RPMI7951 (cell line): ENCODE data around the gene GANAB. TPM values are rescaled to one million over a fixed set of nuclear protein-coding genes. Genes with fewer than 3 reads are reported as not detected.
"Not testable (repeated sequence)": the region's sequence is repeated elsewhere in the genome, so short reads cannot be mapped to it uniquely, and the experiment has no call there.

Experiments used
- DNase-seq: peaks from one replicate; pipeline ENCODE4 v3.0.0-alpha.2; 2012; ENCODE audit warnings: low read depth
- total RNA-seq: library from RNA; depleted of rRNA; stranded (reverse); fragments of >200 nt; shearing (Covaris generic); gene quantifications from 2 replicates; pipeline ENCODE4 v1.2.3, GENCODE V29; 2014; rRNA removed

GANAB gene
- 136 and 159 TPM in 2 replicates for total RNA-seq

DNA sequence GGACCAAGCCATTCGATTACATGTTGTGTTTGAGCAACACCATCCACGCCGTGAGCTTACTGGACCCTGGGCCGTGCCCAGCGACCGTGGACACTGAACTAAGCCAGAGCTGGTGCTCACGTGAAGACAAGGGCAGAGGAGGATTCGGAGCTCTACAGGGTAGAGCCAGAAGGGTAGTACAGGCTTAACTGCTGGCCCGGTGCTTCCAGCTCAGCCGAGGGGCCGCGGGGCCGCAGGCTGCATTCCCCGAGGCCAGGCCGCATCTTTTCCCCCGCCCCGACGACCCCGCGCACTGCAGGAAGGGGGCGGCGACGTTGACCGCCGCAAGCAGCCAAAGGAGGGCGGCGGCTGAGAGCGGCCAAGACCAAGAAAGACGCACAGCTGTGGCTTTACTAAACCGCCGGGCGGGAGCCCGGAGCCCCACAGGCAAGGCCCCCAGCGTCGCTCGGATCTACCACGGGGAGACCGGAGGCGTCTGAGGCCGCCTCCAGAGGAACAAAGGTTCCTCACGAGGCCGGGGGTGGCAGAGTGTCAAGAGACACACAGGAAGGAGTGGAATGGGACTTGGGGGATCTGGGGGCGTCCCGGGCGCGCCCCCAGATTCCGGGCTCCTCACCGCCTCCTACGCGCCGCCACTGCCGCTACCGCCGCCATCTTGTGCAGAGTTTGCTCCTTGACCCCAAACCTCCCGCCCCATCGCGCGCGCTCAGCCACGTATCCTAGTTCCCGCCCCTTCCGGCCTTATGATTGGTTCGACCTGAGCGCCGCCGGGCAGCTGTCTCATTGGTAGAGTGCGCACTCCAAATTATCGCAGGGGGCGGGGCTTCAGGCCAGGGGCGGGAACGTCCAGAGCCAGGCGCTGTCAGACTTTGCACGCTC lies at the start of gene GANAB:
Gene GANAB (minus strand): TSS at position 668 of the 879 bp plus-strand sequence. CDS start 14 bp downstream, at position 654.
- peak; percentile 97 for DNase-seq

DNA sequence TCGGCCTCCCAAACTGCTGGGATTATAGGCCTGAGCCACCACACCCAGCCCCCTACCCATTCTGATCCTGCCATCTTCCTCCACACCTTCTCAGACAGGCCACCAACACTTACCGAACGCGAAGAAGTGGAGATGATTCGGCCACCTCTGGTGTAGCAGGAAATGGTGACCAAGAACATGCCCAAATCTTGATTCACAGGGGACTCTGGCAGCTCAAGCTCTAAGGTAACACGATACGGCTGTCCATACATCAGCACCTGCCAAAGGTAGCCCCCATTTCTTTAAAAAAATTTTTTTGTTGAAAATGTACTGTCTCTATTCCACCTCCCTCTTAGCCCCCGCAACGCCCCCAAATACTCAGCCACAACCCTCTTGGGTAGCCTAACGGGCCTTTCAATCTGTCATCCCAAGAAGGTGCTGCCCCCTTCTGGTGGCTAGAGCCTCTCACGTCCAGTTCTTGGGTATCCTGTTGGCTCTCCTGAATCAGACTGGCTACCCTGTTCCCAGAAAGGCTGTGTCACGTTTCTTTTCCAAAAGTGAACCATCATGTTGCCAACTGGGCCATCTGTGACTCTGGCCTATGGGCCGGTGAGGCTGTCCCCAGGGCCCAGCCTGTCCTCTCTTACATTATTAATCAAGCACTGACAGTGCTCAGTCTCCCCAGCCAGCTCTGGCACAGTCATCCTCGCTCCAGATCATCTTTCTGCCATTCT lies 48.2 kb upstream of the GANAB start:
- peak; percentile 71 for DNase-seq

DNA sequence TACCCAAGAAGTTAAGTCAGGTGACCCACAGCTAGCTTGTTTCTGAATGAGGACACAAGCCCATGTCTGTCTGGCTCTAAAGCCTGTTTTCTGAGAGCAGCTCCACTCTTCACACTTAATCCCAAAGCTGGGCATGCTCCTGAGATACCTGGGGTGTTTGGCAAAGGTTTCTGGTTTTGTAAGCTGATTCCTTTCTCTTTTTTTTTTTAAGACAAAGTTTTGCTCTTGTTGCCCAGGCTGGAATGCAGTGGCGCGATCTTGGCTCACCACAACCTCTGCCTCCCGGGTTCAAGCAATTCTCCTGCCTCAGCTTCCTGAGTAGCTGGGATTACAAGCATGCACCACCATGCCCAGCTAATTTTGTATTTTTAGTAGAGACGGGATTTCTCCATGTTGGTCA lies 47.2 kb upstream of the GANAB start:
- not testable (repeated sequence) for DNase-seq

DNA sequence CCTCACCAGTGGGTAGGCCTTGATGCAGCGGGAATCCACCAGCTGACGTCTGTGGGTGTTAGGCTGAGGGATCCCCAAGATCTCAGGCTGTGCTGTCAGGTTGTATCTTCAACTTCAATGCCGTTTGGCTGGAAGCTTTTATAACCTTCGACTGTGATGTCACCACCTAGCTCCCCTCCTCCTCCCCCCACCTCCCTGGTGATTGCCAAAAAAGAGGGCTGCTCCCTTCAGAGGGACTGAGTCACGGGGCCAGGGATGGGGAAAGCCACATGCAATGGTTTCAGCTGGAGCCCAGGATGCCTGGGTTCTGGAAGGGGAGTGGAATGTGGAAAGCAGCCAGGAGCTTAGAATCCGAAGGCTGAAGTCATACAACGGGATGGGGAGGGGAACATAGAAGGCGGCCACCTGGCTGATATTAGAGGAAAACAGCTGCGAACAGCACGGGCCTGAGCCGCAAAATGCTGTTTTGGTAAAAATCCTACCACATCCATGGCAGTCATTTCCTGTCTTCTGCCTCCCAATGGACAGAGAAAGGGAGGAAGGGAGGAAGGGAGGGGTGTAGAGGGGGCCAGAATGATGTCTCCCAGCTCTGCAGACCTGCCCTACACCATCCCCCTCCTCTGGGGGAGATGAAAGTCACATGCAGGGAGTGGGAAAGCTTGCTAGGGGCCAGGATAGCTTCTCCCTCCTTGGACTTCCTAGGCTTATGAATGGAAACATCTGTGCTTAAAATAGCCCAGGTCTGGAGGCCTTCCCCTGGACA lies 43.2 kb upstream of the GANAB start, which contains the start of gene LRRN4CL:
Gene LRRN4CL (minus strand): TSS at position 110 of the 763 bp plus-strand sequence. CDS start 1,022 bp downstream, outside the sequence.
- peak; percentile 90 for DNase-seq

DNA sequence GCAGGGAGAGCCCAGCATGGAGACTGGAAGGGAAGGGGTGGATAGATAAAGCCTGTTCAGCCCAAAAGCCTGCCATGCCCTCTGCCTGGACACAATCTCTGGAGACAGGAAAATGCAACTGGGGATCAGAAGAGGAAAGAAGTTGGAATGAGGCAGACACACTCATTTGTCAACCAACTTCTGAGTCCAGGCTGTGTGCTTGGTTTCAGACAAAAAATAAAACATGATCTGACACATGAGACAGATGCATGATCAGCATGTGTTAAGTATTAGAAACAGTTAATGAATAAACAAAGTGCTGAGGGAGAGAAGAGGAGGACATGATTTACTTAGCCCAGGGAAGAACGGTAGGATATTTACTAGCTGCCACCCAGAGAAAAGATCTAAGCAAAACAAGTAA lies 42.1 kb upstream of the GANAB start:
- no peak for DNase-seq

DNA sequence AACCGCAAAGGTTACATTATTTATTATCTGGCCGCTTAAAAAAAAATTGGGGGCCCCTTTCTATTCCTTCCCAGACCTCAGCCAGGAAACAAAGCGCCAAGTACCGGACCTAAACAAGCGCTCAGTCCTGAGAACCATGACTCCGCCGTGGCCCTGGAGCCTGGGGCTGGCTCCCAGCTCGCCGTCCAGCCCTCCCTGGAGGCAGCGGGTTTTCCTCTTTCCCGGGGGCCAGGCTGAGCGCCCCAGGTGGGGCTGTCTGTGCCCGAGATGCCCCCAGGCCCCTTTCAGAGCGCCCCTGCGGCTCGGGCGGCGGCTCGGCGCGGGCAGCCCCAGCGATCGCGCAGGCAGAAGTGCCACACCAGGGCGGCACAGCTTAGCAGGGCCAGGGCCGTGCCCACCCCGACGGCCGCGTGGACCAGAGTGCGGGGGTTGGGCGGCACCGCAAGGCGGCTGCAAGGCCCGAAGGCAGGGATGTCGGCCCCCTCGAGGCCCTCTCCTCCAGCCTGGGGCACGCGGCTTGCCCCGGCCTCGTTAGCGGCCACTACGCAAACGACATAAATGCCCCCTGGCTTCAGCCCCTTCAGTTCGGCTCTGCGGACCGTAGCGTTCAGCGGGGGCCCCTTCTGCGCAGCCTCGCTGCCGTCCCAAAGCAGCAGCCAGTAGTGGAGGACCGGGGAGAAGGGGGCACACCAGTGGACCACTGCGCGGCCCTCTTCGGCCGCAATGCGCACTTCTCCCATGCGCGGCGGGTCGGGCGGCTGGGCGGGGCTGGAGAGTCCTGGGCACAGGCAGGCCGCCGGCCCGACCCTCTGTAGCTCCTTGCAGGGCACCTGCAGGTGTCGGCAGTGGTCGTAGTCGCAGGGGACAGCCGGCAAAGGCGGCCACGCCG lies 41.3 kb upstream of the GANAB start:
- no peak for DNase-seq

DNA sequence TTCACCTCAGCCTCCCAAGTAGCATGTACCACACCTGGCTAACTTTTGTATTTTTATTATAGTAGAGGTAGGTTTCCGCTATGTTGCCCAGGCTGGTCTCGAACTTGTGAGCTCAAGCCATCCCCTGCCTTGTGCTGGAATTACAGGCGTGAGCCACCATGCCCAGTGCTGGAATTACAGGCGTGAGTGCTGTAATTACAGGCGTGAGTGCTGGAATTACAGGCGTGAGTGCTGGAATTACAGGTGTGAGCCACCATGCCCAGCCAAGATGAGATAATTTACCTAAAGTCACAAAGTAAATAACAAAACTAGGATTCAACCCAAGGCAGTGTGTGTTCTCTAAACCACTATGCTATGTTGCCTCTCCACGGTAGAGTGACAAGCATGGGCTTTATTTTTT lies 36.1 kb upstream of the GANAB start:
- no peak for DNase-seq

DNA sequence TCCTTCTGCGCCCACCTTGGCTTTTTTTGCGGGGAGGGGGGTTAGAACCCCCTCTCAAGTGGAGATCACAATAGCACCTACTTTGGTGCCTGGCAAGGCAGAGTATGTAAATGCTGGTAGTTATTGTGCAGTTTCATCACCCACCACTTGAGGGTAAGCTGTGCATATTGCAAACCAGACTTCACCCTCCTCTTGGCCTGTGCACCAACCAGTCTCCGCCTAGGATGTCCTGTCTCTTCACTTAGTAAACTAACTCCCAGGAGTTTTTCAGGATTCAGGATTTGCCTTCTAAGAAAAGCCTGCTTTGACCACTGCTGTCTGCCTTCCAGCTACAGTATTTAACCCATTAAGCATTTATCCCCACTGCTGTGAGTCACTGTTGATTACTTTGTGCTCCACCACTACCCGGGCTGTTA lies 34.4 kb upstream of the GANAB start:
- peak; percentile 84 for DNase-seq

DNA sequence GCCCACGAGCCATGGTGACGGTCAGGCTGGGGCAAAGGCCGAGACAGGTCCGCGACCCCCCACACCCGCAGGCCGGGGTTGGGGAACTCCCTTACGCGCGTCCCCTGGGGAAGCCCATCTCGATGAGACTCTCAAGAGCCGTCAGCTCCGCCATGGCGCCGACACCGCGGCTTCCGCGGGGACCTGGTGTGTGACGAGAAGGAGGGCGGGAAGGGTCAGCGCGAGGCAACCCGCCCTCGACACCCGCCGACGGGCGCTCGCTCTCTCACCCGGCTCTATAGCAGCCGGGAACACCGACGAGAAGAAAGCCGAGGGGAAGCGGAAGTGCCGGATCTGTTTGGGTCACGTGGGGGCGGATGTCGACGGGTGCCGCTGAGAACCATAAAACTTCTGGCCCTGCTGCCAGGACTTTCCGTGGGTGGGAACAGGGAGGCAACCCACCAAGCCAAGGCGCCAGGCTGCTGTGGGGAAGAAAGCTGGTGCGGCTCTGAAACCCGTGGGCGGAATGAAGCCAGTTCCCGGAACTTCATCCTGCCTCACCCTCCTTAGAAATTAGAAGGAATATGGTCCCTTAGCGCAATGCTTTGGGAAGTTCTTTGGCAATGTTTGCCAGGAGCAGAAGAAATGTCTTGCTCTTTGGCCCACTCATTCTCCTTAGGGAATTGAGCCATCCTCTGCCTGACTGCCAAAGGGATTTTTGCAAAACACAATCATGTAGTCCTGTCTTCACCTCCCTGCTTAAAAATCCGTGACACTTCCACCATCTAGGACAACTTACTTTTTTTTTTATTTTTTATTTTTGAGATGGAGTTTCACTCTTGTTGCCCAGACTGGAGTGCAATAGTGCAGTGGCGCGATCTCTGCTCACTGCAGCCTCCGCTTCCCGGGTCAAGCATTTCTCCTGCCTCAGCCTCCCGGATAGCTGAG lies 32.6 kb upstream of the GANAB start, which contains the start of gene UBXN1:
Gene UBXN1 (minus strand): TSS at position 304 of the 927 bp plus-strand sequence. CDS start 150 bp downstream, at position 154.
- DNase-seq = peak; percentile 89

DNA sequence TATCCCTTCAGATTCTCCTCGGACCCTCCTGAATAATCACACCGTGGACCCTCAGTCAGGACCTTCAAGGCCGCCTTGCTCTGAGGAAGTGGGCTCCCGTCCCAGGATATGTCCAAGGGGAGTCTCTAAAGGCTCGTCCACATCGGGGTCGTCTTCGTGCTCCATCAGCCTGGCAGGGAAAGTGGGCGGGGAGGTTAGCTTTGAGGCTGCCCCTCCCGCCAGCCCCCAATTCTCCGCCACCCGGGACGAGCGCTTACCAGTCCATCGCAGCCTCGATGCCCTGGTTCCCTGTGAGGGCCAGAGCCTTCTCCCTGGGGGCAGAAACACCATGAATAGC lies 32.0 kb upstream of the GANAB start:
- DNase-seq = no peak

DNA sequence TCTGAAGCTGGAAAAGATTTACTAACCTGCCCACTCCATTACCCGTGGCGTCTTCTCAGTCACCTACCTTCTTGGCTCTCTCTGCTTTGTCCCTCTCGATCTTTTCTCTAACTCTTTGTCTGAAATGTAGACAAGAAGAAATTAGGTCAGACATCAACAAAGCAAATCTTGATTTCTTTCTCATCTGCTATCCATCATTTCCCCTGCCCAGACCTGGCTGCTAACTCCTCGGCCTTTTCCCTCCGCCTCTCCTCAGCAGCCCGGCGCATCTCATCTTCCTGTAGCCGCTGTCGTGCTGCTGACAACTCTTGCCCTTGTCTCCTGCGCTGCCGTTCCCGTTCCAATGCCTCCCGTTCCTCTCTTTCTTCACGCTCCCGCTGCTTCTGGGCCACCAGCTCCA lies 31.3 kb upstream of the GANAB start:
- no peak for DNase-seq

DNA sequence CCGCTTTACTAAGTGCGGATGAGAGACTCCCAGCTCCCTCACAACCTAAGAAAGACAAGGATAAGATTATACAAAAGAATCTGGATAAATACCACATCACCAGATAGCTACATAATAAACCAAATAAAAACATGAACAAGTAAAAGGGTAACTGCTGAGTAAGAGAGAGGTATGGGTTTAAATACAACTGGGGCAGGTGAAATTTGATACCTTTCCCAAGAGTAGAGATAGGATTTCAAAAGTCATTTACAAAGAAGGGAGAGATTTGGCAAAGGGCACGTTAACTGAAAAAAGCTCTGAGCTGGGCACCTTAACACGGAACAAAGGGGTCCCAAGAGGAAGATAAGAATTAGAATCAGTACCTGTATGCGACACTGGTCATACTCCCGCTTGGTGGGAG lies 30.7 kb upstream of the GANAB start:
- DNase-seq = no peak

DNA sequence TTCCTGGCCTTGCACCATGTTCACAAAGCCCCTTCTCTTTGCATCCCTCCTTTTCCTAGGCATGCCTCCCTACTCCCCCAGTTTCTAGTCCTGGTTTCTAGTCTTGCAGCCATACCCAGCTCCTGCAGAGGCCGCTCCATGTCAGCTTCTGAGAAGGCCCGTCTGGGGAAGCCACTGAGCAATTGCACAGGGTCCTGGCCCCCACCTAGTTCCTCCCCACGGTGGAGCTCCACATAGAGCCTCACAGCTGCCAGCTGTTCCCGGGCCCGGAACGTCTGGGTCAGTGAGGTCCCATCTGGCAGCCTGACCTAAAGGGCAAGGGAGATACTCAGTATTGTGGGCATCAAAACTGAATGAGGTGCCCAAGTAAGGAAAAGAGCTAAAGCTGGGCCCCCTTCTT lies 30.3 kb upstream of the GANAB start:
- DNase-seq = no peak

DNA sequence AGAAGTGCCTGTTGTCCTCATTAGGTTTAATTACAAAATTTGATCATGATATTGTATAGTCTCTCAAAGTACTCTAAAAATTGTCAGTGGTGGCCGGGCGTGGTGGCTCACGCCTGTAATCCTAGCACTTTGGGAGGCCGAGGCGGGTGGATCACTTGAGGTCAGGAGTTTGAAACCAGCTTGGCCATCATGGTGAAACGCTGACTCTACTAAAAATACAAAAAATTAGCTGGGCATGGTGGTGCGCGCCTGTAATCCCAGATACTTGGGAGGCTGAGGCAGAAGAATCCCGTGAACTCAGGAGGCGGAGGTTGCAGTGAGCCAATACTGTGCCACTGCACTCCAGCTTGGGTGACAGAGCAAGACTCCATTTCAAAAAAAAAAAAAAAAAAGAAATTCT lies 29.0 kb upstream of the GANAB start:
- DNase-seq = not testable (repeated sequence)

DNA sequence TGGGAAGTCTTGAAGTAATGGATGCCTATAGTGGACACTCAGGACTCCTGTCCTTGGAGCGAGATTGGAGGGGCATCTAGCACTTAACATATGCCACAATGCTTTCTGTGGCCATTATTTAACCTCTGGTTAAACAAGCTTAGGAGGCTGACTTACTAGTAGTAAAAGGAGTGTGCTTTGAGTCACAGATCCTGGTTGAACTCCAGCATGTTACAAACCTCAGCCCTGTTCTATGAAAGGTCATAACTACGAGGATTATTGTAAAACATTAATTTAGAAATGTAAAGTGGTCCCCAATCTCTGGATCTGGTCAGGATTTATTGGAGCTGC lies 26.7 kb upstream of the GANAB start:
- DNase-seq = no peak

DNA sequence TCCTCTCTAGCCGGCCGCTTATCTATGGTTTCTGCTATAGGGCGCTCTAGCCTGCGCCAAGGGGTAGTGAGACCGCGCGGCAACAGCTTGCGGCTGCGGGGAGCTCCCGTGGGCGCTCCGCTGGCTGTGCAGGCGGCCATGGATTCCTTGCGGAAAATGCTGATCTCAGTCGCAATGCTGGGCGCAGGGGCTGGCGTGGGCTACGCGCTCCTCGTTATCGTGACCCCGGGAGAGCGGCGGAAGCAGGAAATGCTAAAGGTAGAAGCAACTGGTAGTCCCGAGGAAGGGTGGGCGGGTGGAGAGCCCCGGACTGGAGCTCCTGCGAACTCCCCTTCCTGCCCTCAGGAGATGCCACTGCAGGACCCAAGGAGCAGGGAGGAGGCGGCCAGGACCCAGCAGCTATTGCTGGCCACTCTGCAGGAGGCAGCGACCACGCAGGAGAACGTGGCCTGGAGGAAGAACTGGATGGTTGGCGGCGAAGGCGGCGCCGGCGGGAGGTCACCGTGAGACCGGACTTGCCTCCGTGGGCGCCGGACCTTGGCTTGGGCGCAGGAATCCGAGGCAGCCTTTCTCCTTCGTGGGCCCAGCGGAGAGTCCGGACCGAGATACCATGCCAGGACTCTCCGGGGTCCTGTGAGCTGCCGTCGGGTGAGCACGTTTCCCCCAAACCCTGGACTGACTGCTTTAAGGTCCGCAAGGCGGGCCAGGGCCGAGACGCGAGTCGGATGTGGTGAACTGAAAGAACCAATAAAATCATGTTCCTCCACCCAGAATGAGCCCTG lies 25.4 kb upstream of the GANAB start, which contains the start of the genes LBHD1 and UQCC3:
Gene LBHD1 (minus strand): TSS at position 660 of the 782 bp plus-strand sequence. CDS start 2,236 bp downstream, outside the sequence.
Gene UQCC3 (plus strand): TSS at position 66 of the 782 bp plus-strand sequence. CDS start 73 bp downstream, at position 139.
- DNase-seq = peak; percentile 90

DNA sequence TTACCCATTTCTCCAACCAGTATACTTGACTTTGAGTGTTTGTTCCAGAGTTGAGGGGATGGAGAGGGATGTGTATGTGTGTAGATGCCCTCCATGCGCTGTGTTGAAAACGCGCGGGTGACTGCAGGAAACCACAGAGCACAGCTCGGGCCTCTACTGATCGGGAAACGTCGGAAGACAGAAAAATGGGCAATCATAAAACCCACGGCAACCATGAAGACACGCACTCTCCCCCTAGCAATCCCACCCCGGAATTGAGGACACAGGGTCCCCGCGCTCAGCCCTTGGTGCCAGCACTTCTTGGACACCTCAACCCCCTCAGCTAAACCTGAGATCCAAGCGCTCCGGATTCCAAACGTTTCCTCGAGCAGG lies 24.8 kb upstream of the GANAB start:
- DNase-seq = no peak

DNA sequence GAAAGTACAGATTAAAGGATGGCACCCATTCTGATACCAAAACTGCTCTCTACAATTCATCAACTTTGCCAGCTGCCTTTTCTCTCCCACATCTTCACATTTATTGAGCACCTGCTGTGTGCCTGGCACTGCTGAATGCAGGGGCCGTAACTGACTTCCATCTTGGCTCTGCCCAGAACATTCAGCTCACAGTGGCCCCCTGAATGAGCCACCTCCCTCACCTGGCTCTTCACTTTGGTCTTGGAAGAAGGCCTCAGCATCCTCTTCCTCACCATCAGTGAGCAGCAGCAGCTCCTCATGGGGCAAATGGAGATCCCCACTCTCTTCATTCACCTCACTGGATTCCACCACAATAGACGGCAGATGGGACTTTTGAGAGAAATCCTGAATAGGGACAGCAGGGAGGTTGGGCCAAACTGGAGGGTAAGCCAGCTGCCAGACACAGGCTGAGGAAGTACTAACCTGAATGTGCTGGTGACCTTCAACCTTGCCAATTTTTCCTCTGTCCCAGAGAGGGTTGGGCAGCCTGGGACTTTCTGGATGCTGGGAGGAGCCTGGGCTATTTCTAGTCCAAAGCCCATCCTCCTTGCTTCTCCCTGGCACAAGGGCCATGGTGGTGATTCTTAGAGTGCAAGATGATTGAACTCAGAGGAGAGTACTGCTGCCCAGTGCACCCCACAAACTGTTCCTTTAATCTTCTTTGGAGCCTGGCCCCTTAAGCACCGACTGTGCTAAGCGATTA lies 23.2 kb upstream of the GANAB start:
- no peak for DNase-seq
